PC-3 (cell line): ENCODE data around the gene UNC93A.

Experiments used
- EZH2 ChIP-seq: fragments of 300-600 bp; sonication (generic); IDR thresholded peaks from one replicate; pipeline ENCODE4 v1.6.1; 2017; ENCODE audit warnings: antibody characterized with exemption, mild to moderate bottlenecking, low read length; ENCODE audit not compliant: unreplicated experiment
- EZH2phosphoT487 ChIP-seq: fragments of 300-600 bp; sonication (generic); IDR thresholded peaks from 2 replicates; pipeline ENCODE4 v1.6.1; 2018; ENCODE audit warnings: mild to moderate bottlenecking, antibody characterized with exemption, low read length, borderline replicate concordance
- TF ChIP-seq, protein P1 (sequence below): fragments of 300-600 bp; sonication (generic); conservative IDR thresholded peaks from 2 replicates; pipeline ENCODE4 v1.5.1; 2017; ENCODE audit warnings: antibody characterized with exemption, low read depth, mild to moderate bottlenecking, low read length

- TF ChIP-seq, protein P1, sequence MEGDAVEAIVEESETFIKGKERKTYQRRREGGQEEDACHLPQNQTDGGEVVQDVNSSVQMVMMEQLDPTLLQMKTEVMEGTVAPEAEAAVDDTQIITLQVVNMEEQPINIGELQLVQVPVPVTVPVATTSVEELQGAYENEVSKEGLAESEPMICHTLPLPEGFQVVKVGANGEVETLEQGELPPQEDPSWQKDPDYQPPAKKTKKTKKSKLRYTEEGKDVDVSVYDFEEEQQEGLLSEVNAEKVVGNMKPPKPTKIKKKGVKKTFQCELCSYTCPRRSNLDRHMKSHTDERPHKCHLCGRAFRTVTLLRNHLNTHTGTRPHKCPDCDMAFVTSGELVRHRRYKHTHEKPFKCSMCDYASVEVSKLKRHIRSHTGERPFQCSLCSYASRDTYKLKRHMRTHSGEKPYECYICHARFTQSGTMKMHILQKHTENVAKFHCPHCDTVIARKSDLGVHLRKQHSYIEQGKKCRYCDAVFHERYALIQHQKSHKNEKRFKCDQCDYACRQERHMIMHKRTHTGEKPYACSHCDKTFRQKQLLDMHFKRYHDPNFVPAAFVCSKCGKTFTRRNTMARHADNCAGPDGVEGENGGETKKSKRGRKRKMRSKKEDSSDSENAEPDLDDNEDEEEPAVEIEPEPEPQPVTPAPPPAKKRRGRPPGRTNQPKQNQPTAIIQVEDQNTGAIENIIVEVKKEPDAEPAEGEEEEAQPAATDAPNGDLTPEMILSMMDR: no peak
- TF ChIP-seq EZH2 (no peak), EZH2phosphoT487 (no peak)
Observed at GRCh38 chr6:167300902-167301777, 10.0 kb downstream of the UNC93A start.
